T-cell (primary cell): ENCODE data around the gene SLC35G1. TPM values are rescaled to one million over a fixed set of nuclear protein-coding genes. Genes with fewer than 3 reads are reported as not detected.
A peak's percentile ranks its signal among the peaks of the same experiment; 100 is the strongest.

Experiments used
- ATAC-seq, 4 experiments: fragments of 200-7000 bp in 3 of 4; fragments of 150-1000 bp in 1 of 4; cut with Tn5 transposase; replicated peaks in 1 of 4; 1 replicate in 3 of 4; 2 replicates in 1 of 4; pipeline ENCODE4 v1.10.0; 2021; ENCODE audit warnings: moderate library complexity in 3 of 4, mild to moderate bottlenecking in 2 of 4, moderate number of reproducible peaks in 1 of 4
- CTCF ChIA-PET, 2 donors: fragments of 300-600 bp; sonication (Branson Sonifier 250); formaldehyde crosslinking; loops; one replicate each; lab custom pipeline; 2022; ENCODE audit warnings: antibody characterized with exemption in 2 of 2; lab: Charles Lee
- POLR2A ChIA-PET, 2 donors: fragments of 300-600 bp; sonication (Branson Sonifier 250); formaldehyde crosslinking; loops; one replicate each; lab custom pipeline; 2022; ENCODE audit warnings: antibody characterized with exemption in 2 of 2; lab: Charles Lee
- DNase-seq, 35 experiments: peaks; one replicate each; pipeline versions ENCODE4 v3.0.0 to v3.0.0-alpha.2; 2013 to 2023
- H3K27ac ChIP-seq: one replicate; pipeline ENCODE4 v1.5.1; 2013; ENCODE audit warnings: low read length
- H3K27me3 ChIP-seq, 2 experiments: replicated peaks in 1 of 2; 1 replicate in 1 of 2; 2 replicates in 1 of 2; pipeline versions ENCODE4 v1.6.1 to v1.7.0; 2013; ENCODE audit warnings: low read length in 1 of 2, mixed read lengths in 1 of 2; ENCODE audit not compliant: control insufficient read depth in 2 of 2, insufficient read depth in 2 of 2; ENCODE audit errors: extremely low read depth in 1 of 2
- H3K36me3 ChIP-seq, 2 donors: 1 replicate in 1 of 2; 2 replicates in 1 of 2; pipeline versions ENCODE4 v1.6.1 to v1.7.0; 2013; ENCODE audit warnings: low read length in 1 of 2; ENCODE audit not compliant: control insufficient read depth in 2 of 2, insufficient read depth in 1 of 2; ENCODE audit errors: extremely low read depth in 1 of 2
- H3K4me1 ChIP-seq, 2 experiments: 1 replicate in 1 of 2; 2 replicates in 1 of 2; pipeline versions ENCODE4 v1.6.1 to v1.7.0; 2013; ENCODE audit warnings: low read length in 2 of 2, mixed read lengths in 1 of 2; ENCODE audit not compliant: insufficient read depth in 2 of 2, control insufficient read depth in 1 of 2; ENCODE audit errors: extremely low read depth in 1 of 2
- H3K4me3 ChIP-seq, 2 donors: 1 replicate in 1 of 2; 2 replicates in 1 of 2; pipeline versions ENCODE4 v1.5.1 to v1.7.0; 2013; ENCODE audit warnings: mild to moderate bottlenecking in 2 of 2, low read length in 1 of 2, moderate library complexity in 1 of 2; ENCODE audit not compliant: control insufficient read depth in 1 of 2; ENCODE audit errors: extremely low read depth in 1 of 2
- H3K9me3 ChIP-seq: 2 replicates; pipeline ENCODE4 v1.7.0; 2013
- H3K27ac Mint-ChIP-seq, 2 donors: one replicate each; pipeline ENCODE4 v1.8.0; 2020 to 2021; ENCODE audit warnings: mild to moderate bottlenecking in 2 of 2, mixed read lengths in 2 of 2
- H3K27me3 Mint-ChIP-seq, 2 donors: one replicate each; pipeline ENCODE4 v1.8.0; 2021 to 2022; ENCODE audit warnings: mixed read lengths in 2 of 2
- H3K36me3 Mint-ChIP-seq: one replicate; pipeline ENCODE4 v1.8.0; 2021; ENCODE audit warnings: mixed read lengths
- H3K4me1 Mint-ChIP-seq, 3 donors: one replicate each; pipeline ENCODE4 v1.8.0; 2020 to 2022; ENCODE audit warnings: mixed read lengths in 3 of 3, mild to moderate bottlenecking in 1 of 3
- H3K4me3 Mint-ChIP-seq, 3 donors: one replicate each; pipeline ENCODE4 v1.8.0; 2020 to 2022; ENCODE audit warnings: mild to moderate bottlenecking in 3 of 3, mixed read lengths in 3 of 3, moderate library complexity in 3 of 3
- H3K9me3 Mint-ChIP-seq, 3 donors: one replicate each; pipeline ENCODE4 v1.8.0; 2020 to 2022; ENCODE audit warnings: mixed read lengths in 3 of 3
- WGBS: methylation state at CpG from one replicate; pipeline ENCODE4 v1.1.5; 2013; ENCODE audit warnings: missing lambda C conversion rate; ENCODE audit not compliant: insufficient coverage; 5-methylcytosine and 5-hydroxymethylcytosine counted together
- total RNA-seq, 35 experiments: library from RNA in 6 of 35; stranded (reverse) in 6 of 35; fragments of 120-200 nt in 1 of 35; gene quantifications; one replicate each; pipeline versions ENCODE4 v1.2.1 to v1.2.4 and lab custom pipeline; 2013 to 2026

SLC35G1 gene, protein sequence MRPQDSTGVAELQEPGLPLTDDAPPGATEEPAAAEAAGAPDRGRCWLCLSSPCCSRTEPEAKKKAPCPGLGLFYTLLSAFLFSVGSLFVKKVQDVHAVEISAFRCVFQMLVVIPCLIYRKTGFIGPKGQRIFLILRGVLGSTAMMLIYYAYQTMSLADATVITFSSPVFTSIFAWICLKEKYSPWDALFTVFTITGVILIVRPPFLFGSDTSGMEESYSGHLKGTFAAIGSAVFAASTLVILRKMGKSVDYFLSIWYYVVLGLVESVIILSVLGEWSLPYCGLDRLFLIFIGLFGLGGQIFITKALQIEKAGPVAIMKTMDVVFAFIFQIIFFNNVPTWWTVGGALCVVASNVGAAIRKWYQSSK
- total RNA-seq (1 to 10 TPM; 4.8 to 6.0 (median 5.3) TPM), total RNA-seq (lab: John Stamatoyannopoulos, UW) (2.3 to 10.5 (median 4.7) reads per million in 29 experiments)
- total RNA-seq (2013) = 4.5 TPM

DNA sequence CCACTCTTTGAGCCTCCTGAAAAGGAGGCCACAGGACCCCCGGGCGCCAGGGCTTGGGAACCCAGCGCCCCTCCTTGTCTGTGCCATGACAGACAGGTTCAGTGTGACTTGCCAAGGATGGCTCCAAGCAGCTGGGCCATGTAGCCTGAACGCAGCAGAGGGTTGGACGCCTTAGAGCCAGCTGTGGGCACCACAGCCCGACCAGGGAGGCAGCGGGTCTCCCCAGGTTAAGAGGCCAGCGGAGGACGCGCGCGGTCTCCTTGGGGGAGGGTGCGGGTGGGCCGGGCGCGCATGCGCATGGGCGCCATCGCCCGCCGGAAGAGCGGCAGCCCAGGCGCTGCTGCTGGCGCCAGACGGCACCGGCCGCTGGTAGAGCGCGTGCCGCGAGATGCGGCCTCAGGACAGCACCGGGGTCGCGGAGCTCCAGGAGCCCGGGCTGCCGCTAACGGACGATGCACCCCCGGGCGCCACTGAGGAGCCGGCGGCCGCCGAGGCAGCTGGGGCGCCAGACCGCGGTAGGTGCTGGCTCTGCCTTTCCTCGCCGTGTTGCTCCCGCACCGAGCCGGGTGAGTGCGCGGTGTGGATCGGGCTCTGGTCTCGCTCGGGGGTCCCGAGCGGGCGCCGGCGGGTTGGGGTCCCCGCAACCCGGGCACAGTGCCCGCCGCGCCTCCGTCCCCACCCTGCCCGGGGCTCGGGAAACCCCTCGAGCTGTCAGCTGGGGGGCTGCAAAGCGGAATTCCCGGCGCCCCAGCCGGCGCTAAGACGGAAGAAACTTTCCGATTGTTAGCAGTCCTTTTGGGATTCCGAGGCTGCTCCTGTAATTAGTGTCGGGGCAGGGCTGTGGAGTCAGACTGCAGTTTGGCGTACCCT is at the start of gene SLC35G1:
Gene SLC35G1 (plus strand): TSS at position 333 of the 870 bp plus-strand sequence. CDS start 56 bp downstream, at position 389.
- WGBS = under 1% methylated on average over 82 of the region's 82 CpGs
- Histone ChIP-seq H3K4me3 (peak within 1 kb of the TSS; percentile 69 to 92), H3K36me3 (no peaks in the 10 kb centered on the region), H3K27ac (peak within 1 kb of the TSS; percentile 32), H3K9me3 (no peaks in the 10 kb centered on the region), H3K27me3 (peaks cover 0 to 3% of the 10 kb centered on the region in 2 experiments), H3K4me1 (peaks cover 13 to 14% of the 10 kb centered on the region in 2 experiments)
- H3K4me3 Mint-ChIP-seq = peak within 1 kb of the TSS; percentile 82 to 84 (median 83)
- peaks cover 41 to 42% (median 41%) of the 10 kb centered on the region in 3 donors for H3K4me1 Mint-ChIP-seq
- DNase-seq = peak; percentile 22 to 84 (median 59)
- H3K9me3 Mint-ChIP-seq = no peaks in the 10 kb centered on the region
- peaks cover 3 to 5% of the 10 kb centered on the region in 2 donors for H3K27me3 Mint-ChIP-seq
- ATAC-seq = peak; percentile 94 to 96 (median 95)
- ChIA-PET CTCF (interaction anchor here (0.5 to 1.4 kb wide), 4 partner anchors 10 to 22 kb away, joined by 3 to 5 read pairs (median 3); no protein-coding TSS in a partner anchor), POLR2A (interaction anchor here in 1 of 2 donors (0.7 kb wide), 1 partner anchor 1279 kb away, joined by 11 read pairs; no protein-coding TSS in a partner anchor)
- peaks cover 8% of the 10 kb centered on the region for H3K36me3 Mint-ChIP-seq
- H3K27ac Mint-ChIP-seq = peak within 1 kb of the TSS in 1 of 2 donors; percentile 81

DNA sequence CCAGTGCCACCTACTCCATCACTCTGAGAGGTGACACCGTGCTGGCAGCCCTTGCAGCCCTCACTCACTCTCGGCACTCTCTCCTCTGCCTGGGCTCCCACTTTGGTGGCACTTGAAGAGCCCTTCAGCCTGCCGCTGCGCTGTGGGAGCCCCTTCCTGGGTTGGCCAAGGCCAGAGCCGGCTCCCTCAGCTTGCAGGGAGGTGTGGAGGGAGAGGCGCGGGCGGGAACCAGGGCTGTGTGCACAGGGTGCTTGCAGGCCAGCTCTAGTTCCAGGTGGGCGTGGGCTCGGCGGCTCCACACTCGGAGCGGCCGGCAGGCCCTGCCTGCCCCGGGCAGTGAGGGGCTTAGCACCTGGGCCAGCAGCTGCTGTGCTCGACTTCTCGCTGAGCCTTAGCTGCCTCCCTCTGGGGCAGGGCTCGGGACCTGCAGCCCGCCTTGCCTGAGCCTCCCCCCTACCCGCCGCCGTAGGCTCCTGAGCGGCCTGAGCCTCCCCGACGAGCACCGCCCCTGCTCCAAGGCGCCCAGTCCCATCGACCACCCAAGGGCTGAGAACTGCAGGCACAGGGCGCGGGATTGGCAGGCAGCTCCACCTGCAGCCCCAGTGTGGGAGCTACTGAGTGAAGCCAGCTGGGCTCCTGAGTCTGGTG is 48.7 kb upstream of the SLC35G1 start:
- CTCF ChIA-PET = no interaction called here
- H3K4me3 ChIP-seq = no peak overlapping the region
- no peaks in the 10 kb centered on the region for H3K36me3 Mint-ChIP-seq
- DNase-seq (no peak), ATAC-seq (no peak)
- no peaks in the 10 kb centered on the region for H3K4me1 ChIP-seq
- H3K27ac ChIP-seq = no peak overlapping the region
- no peaks in the 10 kb centered on the region for H3K9me3 ChIP-seq
- no peaks in the 10 kb centered on the region for H3K9me3 Mint-ChIP-seq
- H3K27me3 ChIP-seq = no peaks in the 10 kb centered on the region
- no peaks in the 10 kb centered on the region for H3K36me3 ChIP-seq
- H3K4me3 Mint-ChIP-seq = no peak overlapping the region
- POLR2A ChIA-PET = no interaction called here
- peaks cover under 1 to 7% of the 10 kb centered on the region in 2 donors for H3K27me3 Mint-ChIP-seq
- no peaks in the 10 kb centered on the region for H3K4me1 Mint-ChIP-seq
- no peak overlapping the region for H3K27ac Mint-ChIP-seq
- WGBS = 90% methylated on average over 25 of the region's 30 CpGs

DNA sequence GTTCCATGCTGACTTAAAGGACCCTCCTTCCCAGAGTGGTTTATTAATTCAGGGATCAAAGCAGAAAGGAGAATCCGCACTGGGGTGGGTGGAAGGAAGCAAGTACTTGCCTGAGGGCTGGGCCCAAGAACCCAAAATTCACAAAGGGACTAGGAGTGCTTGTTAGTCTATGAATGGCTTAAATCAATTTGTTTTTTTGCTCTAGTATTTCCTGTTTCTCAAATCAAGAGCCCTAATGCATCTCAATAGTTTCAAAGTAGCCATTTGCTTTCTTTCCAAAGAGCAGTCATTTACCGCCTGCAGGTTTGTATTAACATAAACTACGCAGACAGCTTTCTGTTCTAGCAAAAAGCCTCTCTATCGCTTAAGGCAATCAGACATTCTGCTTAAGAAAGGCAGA is 44.2 kb upstream of the SLC35G1 start:
- Histone ChIP-seq H3K27me3 (peaks cover 0 to 4% of the 10 kb centered on the region in 2 experiments), H3K27ac (no peak overlapping the region), H3K9me3 (no peaks in the 10 kb centered on the region), H3K36me3 (no peaks in the 10 kb centered on the region), H3K4me3 (no peak overlapping the region), H3K4me1 (no peaks in the 10 kb centered on the region)
- ATAC-seq (no peak), DNase-seq (no peak)
- Mint-ChIP-seq H3K27me3 (peaks cover 0 to 5% of the 10 kb centered on the region in 2 donors), H3K9me3 (peaks cover 4% of the 10 kb centered on the region in 3 donors), H3K27ac (no peak overlapping the region), H3K4me1 (no peaks in the 10 kb centered on the region), H3K36me3 (peaks cover 3% of the 10 kb centered on the region), H3K4me3 (no peak overlapping the region)
- WGBS = 100% methylated on average over 1 of the region's 4 CpGs
- POLR2A ChIA-PET = no interaction called here
- CTCF ChIA-PET = no interaction called here

DNA sequence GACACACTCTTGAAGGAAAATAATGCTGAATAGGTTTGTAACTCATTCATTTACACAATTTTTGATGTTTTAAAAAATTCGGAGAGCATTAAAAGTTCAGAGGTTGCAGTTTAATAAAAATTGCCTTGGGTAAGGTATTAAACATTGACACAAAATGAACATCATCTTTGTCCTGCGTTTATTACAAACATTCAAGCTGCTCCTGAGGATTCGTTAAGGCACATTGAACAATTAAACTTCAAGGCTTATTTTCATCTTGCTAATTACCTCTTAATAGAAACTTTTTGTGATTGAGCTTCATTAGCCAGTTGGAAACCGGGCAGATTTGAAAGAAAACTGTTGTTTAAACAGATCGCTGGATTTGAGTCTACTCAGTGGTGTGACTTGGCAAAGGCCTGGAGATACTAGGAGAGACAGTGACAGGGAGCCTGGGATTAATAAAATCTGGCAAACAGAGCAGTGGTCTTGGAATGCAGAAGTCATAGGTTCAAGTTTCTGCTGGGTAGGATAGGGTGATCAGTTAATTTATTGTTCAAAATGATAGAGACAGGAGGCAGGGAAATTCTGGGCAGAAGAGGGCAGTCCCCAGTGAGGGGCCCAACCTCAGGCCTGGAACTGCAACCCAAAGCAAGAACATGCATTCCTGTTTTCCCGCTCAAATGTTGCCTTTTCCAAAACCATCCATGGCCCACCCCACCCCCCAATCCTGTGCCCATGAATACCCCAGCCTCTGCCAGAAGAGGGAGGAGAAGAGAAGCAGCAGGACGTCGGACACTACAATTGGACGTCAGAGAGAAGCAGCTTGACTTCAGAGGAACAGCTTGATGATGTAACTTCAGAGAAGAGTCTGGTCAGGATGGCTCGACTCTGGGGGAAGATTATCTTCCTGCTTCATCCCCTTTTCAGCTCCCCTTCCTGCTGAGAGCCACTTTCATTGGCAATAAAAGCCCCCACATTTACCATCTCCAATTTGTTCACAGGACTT is 43.5 kb upstream of the SLC35G1 start:
- POLR2A ChIA-PET = no interaction called here
- Mint-ChIP-seq H3K4me1 (no peaks in the 10 kb centered on the region), H3K36me3 (peaks cover 3% of the 10 kb centered on the region), H3K27ac (no peak overlapping the region), H3K4me3 (no peak overlapping the region), H3K27me3 (peaks cover 2 to 5% of the 10 kb centered on the region in 2 donors), H3K9me3 (peaks cover 4% of the 10 kb centered on the region in 3 donors)
- no peaks in the 10 kb centered on the region for H3K9me3 ChIP-seq
- no peaks in the 10 kb centered on the region for H3K36me3 ChIP-seq
- DNase-seq (no peak), ATAC-seq (no peak)
- 90% methylated on average over 3 of the region's 10 CpGs for WGBS
- H3K4me1 ChIP-seq = no peaks in the 10 kb centered on the region
- H3K27me3 ChIP-seq = peaks cover 0 to 4% of the 10 kb centered on the region in 2 experiments
- CTCF ChIA-PET = interaction anchor here in 1 of 2 donors (0.6 kb wide), 1 partner anchor 1333 kb away, joined by 3 read pairs; no protein-coding TSS in a partner anchor
- H3K27ac ChIP-seq = no peak overlapping the region
- H3K4me3 ChIP-seq = no peak overlapping the region

DNA sequence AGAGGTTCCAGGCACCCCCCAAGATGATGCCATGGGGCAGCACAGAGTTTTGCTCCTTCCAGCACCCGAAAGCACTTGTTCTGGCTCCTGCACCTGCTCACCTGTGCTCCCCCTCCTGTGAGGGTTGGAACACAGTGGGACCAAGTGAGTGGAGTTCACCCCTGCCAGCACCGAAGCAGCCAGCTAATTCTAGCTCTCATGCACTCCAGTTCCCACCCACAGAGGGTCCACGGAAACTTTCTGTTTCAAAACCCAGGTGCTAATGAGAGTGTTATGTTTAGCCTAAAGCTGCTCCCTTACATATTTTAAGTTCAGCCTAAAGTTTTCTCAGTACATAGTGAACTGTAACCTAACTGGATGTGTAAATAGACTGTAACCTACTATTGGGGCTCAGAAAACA is 42.6 kb upstream of the SLC35G1 start:
- H3K9me3 Mint-ChIP-seq = peaks cover 4% of the 10 kb centered on the region in 3 donors
- no peaks in the 10 kb centered on the region for H3K4me1 Mint-ChIP-seq

More for the DNA sequence above, 42.6 kb upstream of the SLC35G1 start:
- no peaks in the 10 kb centered on the region for H3K36me3 ChIP-seq
- DNase-seq = no peak
- WGBS = no CpG with 5 or more reads among the region's 3 CpGs
- no peak overlapping the region for H3K4me3 Mint-ChIP-seq
- H3K9me3 ChIP-seq = no peaks in the 10 kb centered on the region
- no peak overlapping the region for H3K4me3 ChIP-seq
- POLR2A ChIA-PET = no interaction called here
- H3K36me3 Mint-ChIP-seq = peaks cover 3% of the 10 kb centered on the region
- CTCF ChIA-PET = no interaction called here
- no peaks in the 10 kb centered on the region for H3K4me1 ChIP-seq
- H3K27me3 ChIP-seq = peaks cover 0 to 4% of the 10 kb centered on the region in 2 experiments
- no peak overlapping the region for H3K27ac ChIP-seq
- no peak overlapping the region for H3K27ac Mint-ChIP-seq
- no peak for ATAC-seq
- H3K27me3 Mint-ChIP-seq = peaks cover 5 to 6% of the 10 kb centered on the region in 2 donors
